NCI-H2227 treated with DMSO at 0.1 percent for 48 hours (cell line): ENCODE measurements around the gene ATOH8.

Source experiments
- DNase-seq: peaks from one replicate; lab custom pipeline; 2025; lab: John Stamatoyannopoulos, UW

Gene ATOH8

GRCh38 chr2:85736456-85737355 lies 17.1 kb upstream of the ATOH8 start:
- DNase-seq: no peak

GRCh38 chr2:85737481-85737880 lies 16.3 kb upstream of the ATOH8 start:
- DNase-seq: no peak

GRCh38 chr2:85737961-85738360 lies 15.8 kb upstream of the ATOH8 start:
- DNase-seq: no peak

- DNase-seq: no peak
Observed at GRCh38 chr2:85740193-85740592, 13.6 kb upstream of the ATOH8 start.

- no peak for DNase-seq
Observed at GRCh38 chr2:85741211-85741832, 12.5 kb upstream of the ATOH8 start.

GRCh38 chr2:85741833-85742455 lies 11.8 kb upstream of the ATOH8 start:
- DNase-seq: peak; percentile 94

- no peak for DNase-seq
Observed at GRCh38 chr2:85743304-85743978, 10.3 kb upstream of the ATOH8 start.

GRCh38 chr2:85744055-85744454 lies 9.7 kb upstream of the ATOH8 start:
- no peak for DNase-seq

GRCh38 chr2:85744741-85745601 lies 8.8 kb upstream of the ATOH8 start:
- DNase-seq: no peak

GRCh38 chr2:85745619-85746018 lies 8.2 kb upstream of the ATOH8 start:
- no peak for DNase-seq

- DNase-seq: no peak
Observed at GRCh38 chr2:85746321-85747004, 7.3 kb upstream of the ATOH8 start.

- no peak for DNase-seq
Observed at GRCh38 chr2:85747441-85747840, 6.3 kb upstream of the ATOH8 start.

GRCh38 chr2:85748039-85748734 lies 5.6 kb upstream of the ATOH8 start:
- DNase-seq: no peak

- no peak for DNase-seq
Observed at GRCh38 chr2:85748985-85749875, 4.6 kb upstream of the ATOH8 start.

- DNase-seq: no peak
Observed at GRCh38 chr2:85750587-85751575, 2.9 kb upstream of the ATOH8 start.

- DNase-seq: no peak
Observed at GRCh38 chr2:85751627-85752026, 2.2 kb upstream of the ATOH8 start.

GRCh38 chr2:85753035-85753524 lies 711 bp upstream of the ATOH8 start:
- no peak for DNase-seq
